PC-3 (cell line): ENCODE data around the gene EFL1. TPM values are rescaled to one million over a fixed set of nuclear protein-coding genes. Genes with fewer than 3 reads are reported as not detected.

ENCODE experiments used
- ATAC-seq: fragments of 200-7000 bp; cut with Tn5 transposase; 2 replicates; pipeline ENCODE4 v1.9.1; 2020; ENCODE audit warnings: mild to moderate bottlenecking, moderate library complexity
- BruUV-seq: library from RNA; stranded (reverse); fragments of 400-500 nt; replicated peaks from 2 replicates; lab custom pipeline; 2021; lab: Mats Ljungman, UMichigan
- CTCF ChIA-PET: fragments of 300-600 bp; sonication (Branson Sonifier 250); formaldehyde crosslinking; loops from one replicate; lab custom pipeline; 2022; ENCODE audit warnings: antibody characterized with exemption; lab: Charles Lee
- POLR2A ChIA-PET: fragments of 300-600 bp; sonication (Branson Sonifier 250); formaldehyde crosslinking; loops from one replicate; lab custom pipeline; 2022; ENCODE audit warnings: antibody characterized with exemption; ENCODE audit not compliant: unreplicated experiment; lab: Charles Lee
- DNase-seq: peaks from one replicate; pipeline ENCODE4 v3.0.0-alpha.2; 2015
- H2AFZ ChIP-seq: fragments of 300-600 bp; sonication (generic); 2 replicates; pipeline ENCODE4 v1.6.0; 2016; ENCODE audit warnings: antibody characterized with exemption, low read length
- H3F3A ChIP-seq: fragments of 300-600 bp; sonication (generic); one replicate; pipeline ENCODE4 v1.6.0; 2017; ENCODE audit warnings: antibody characterized with exemption, low read length, control low read depth, mild to moderate bottlenecking; ENCODE audit not compliant: unreplicated experiment
- H3K27ac ChIP-seq: fragments of 300-600 bp; sonication (generic); 2 replicates; pipeline ENCODE4 v1.5.1; 2016; ENCODE audit warnings: mild to moderate bottlenecking, low read length
- H3K27me3 ChIP-seq: fragments of 300-600 bp; sonication (generic); 2 replicates; pipeline ENCODE4 v1.6.1; 2016; ENCODE audit warnings: low read length, mixed read lengths
- H3K36me3 ChIP-seq: fragments of 300-600 bp; sonication (generic); 2 replicates; pipeline ENCODE4 v1.6.1; 2016; ENCODE audit warnings: low read depth, mixed run types, low read length, mixed read lengths
- H3K4me1 ChIP-seq: fragments of 300-600 bp; sonication (generic); 2 replicates; pipeline ENCODE4 v1.5.1; 2016; ENCODE audit warnings: low read length; ENCODE audit not compliant: insufficient read depth
- H3K4me2 ChIP-seq: fragments of 300-600 bp; sonication (generic); 2 replicates; pipeline ENCODE4 v1.6.0; 2016; ENCODE audit warnings: low read length
- H3K4me3 ChIP-seq: fragments of 300-600 bp; sonication (generic); 2 replicates; pipeline ENCODE4 v1.5.1; 2016; ENCODE audit warnings: mild to moderate bottlenecking, low read length, mixed read lengths
- H3K79me2 ChIP-seq: fragments of 300-600 bp; sonication (generic); 2 replicates; pipeline ENCODE4 v1.6.1; 2017; ENCODE audit warnings: low read length, mixed read lengths
- H3K9ac ChIP-seq: fragments of 300-600 bp; sonication (generic); 2 replicates; pipeline ENCODE4 v1.6.0; 2016; ENCODE audit warnings: mild to moderate bottlenecking, low read length
- H3K9me2 ChIP-seq: fragments of 300-600 bp; sonication (generic); replicated peaks from 2 replicates; pipeline ENCODE4 v1.6.1; 2016; ENCODE audit warnings: mixed run types, low read length, mixed read lengths
- H3K9me3 ChIP-seq: fragments of 300-600 bp; sonication (generic); 2 replicates; pipeline ENCODE4 v1.6.1; 2016; ENCODE audit warnings: low read length, mixed read lengths
- H4K20me1 ChIP-seq: fragments of 300-600 bp; sonication (generic); 2 replicates; pipeline ENCODE4 v1.6.1; 2016; ENCODE audit warnings: low read length, mixed read lengths
- CTCF ChIP-seq: fragments of 300-600 bp; sonication (generic); conservative IDR thresholded peaks from 2 replicates; pipeline ENCODE4 v1.5.1; 2017; ENCODE audit warnings: antibody characterized with exemption, low read depth, mild to moderate bottlenecking, low read length
- EZH2 ChIP-seq: fragments of 300-600 bp; sonication (generic); IDR thresholded peaks from one replicate; pipeline ENCODE4 v1.6.1; 2017; ENCODE audit warnings: antibody characterized with exemption, mild to moderate bottlenecking, low read length; ENCODE audit not compliant: unreplicated experiment
- EZH2phosphoT487 ChIP-seq: fragments of 300-600 bp; sonication (generic); IDR thresholded peaks from 2 replicates; pipeline ENCODE4 v1.6.1; 2018; ENCODE audit warnings: mild to moderate bottlenecking, antibody characterized with exemption, low read length, borderline replicate concordance
- intact Hi-C: fragments of 100-400 bp; cut with micrococcal nuclease; formaldehyde crosslinking; loops from 2 replicates; pipeline ENCODE4 v1.9.0; 2023
- total RNA-seq: library from RNA; depleted of rRNA; stranded (reverse); fragments of >200 nt; gene quantifications from 2 replicates; pipeline ENCODE4 v1.2.3, GENCODE V29; 2014

EFL1 gene
- total RNA-seq, 1 experiment from 2014 or later: 14.7 TPM

- Histone ChIP-seq H3K27ac (no peak overlapping the region), H3K9me2 (no peaks in the 10 kb centered on the region), H3K79me2 (no peaks in the 10 kb centered on the region), H3K4me3 (no peak overlapping the region), H3K9ac (no peak overlapping the region), H3F3A (no peaks in the 10 kb centered on the region), H3K9me3 (no peaks in the 10 kb centered on the region), H3K36me3 (no peaks in the 10 kb centered on the region), H3K4me2 (peak overlapping the region; percentile 37), H4K20me1 (no peaks in the 10 kb centered on the region), H2AFZ (no peak overlapping the region), H3K27me3 (no peaks in the 10 kb centered on the region), H3K4me1 (peaks cover 11% of the 10 kb centered on the region)
- intact Hi-C loops: no loop called here
- ChIA-PET CTCF (interaction anchor here (0.6 kb wide), 1 partner anchor 64 kb away, joined by 3 read pairs; no protein-coding TSS in a partner anchor), POLR2A (no interaction called here)
- TF ChIP-seq EZH2 (no peak), EZH2phosphoT487 (no peak), CTCF (no peak)
- no TSS peak for BruUV-seq
- no peak for ATAC-seq
- DNase-seq: peak; percentile 69
Observed at GRCh38 chr15:82172506-82172905, 90.0 kb downstream of the EFL1 start.

GRCh38 chr15:82168757-82169156 lies 93.8 kb downstream of the EFL1 start:
- POLR2A ChIA-PET: no interaction called here

More at GRCh38 chr15:82168757-82169156, 93.8 kb downstream of the EFL1 start:
- TF ChIP-seq CTCF (no peak), EZH2phosphoT487 (no peak), EZH2 (no peak)
- Histone ChIP-seq H3K9me2 (no peaks in the 10 kb centered on the region), H3K9me3 (no peaks in the 10 kb centered on the region), H3K4me1 (peaks cover 11% of the 10 kb centered on the region), H3K36me3 (no peaks in the 10 kb centered on the region), H3K79me2 (no peaks in the 10 kb centered on the region), H3F3A (no peaks in the 10 kb centered on the region), H2AFZ (no peak overlapping the region), H3K4me3 (no peak overlapping the region), H3K27me3 (no peaks in the 10 kb centered on the region), H4K20me1 (no peaks in the 10 kb centered on the region), H3K9ac (no peak overlapping the region), H3K4me2 (no peak overlapping the region), H3K27ac (no peak overlapping the region)
- no TSS peak for BruUV-seq
- DNase-seq: no peak
- CTCF ChIA-PET: no interaction called here
- ATAC-seq: no peak
- intact Hi-C loops: no loop called here
